AML-193 (cell line): ENCODE measurements around the gene BLMH.

ENCODE experiments used
- DNase-seq, 2 experiments: peaks; one replicate each; lab custom pipeline; 2025; lab: John Stamatoyannopoulos, UW

The BLMH gene, protein sequence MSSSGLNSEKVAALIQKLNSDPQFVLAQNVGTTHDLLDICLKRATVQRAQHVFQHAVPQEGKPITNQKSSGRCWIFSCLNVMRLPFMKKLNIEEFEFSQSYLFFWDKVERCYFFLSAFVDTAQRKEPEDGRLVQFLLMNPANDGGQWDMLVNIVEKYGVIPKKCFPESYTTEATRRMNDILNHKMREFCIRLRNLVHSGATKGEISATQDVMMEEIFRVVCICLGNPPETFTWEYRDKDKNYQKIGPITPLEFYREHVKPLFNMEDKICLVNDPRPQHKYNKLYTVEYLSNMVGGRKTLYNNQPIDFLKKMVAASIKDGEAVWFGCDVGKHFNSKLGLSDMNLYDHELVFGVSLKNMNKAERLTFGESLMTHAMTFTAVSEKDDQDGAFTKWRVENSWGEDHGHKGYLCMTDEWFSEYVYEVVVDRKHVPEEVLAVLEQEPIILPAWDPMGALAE

DNA sequence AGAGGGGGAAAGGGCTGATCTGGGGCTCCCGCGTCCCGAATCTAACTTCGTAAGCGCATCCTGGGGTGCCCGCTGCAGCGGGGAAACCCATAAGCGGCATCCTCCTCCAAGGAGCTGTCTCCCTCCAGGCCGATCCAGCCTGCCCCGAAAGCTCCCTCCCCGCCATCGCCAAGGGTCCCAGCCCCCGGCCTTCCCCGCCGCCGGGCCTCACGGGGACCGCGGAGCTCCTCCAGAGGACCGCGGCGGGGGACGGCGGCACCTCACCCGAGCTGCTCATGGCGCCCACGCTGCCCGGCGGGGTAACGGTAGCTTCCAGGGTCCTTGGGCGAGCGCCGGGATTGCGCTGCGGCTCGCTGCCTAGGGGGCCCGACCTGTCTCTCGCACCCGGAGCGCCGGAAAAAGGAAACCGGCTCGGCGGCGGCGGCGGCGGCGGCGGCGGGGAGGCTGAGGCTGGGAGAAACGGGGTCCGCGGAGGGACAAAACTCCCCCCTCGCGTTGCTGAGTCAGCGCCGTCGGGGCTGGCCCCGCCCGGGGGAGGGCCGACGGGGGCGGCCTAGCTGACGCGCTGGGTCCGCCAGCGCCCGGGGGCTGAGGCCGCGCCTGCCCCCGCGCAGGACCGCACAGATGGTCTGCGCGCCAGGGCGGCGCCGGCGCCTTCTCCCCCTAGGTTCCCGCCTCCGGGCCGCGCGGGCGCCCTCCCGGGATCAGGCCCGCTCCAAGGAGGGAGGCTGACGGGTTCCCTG lies at the start of gene BLMH:
Gene BLMH, minus strand, starts transcription at position 402 of the 743 bp plus-strand sequence. Its CDS starts 125 bp downstream, at position 277.
- peak; percentile 17 to 40 for DNase-seq

DNA sequence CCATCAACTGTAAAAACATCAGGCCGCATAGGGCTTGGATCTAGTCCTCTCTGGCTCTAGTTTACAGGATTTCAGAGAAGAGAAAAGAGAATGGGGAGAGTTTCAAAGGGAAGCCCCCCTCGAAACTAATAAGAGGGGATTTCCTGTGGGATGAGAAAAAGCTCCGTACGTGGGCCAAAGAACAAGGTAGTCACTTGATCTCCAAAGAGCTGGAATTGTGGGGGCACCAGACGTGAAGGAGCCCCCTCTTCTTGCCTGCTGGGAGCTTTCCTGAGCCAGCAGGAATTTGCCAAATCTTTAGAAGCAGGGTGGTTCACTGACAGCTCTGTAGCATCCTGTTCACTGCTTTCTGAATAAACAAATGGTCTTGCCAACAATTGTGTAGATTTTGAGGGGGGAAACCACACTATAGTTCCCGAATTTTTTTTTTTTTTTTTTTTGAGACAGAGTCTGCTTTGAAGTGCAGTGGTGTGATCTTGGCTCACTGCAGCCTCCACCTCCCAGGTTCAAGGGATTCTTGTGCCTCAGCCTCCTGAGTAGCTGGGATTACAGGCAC lies 49.1 kb upstream of the BLMH start:
- no peak for DNase-seq

DNA sequence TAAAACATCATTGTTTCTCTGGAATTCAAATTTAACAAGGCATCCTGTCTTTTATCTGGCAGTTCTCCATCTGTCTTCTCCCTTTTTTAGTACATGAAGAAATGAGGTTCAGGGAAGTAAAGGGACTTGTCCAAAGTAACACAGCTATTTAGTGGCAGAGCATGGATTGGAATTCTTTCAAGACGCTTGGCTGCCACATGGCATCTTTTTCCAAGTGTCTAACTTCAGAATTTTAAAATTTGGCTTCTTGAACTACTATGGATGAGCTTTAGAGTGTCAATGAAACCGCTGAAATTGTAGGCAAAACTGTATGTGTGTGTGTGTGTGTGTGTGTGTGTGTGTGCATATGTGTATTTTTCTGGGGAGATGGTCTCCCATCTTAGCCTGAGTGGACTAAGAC lies 47.3 kb upstream of the BLMH start:
- no peak for DNase-seq

DNA sequence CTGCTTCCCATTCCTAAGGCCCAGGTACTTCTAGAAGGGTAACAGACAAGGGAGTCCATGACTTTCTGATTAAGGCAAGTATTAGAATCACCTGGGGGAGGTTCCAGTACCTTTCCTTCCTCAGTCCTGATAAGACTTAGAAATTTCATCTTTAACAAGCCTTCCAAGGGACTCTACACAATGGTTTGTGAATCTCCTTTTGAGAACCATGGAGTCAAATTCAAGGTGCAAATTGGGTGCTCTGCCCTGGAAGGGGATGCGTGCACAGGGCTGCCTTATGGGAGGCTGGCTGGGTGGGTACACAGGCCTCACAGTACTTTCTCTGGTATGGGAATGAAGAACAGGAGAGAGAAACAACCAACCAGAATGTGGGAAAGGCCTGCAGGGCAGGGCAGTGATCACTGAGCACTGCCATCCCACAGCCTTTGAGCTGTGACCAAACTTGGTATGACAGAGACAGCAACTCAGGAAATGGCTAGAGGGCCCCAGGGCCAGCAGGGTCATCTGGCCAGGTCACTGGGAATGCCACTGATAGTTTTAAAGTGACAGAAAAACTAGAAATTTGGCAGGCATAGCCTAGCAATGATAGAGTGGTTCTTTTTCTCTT lies 45.8 kb upstream of the BLMH start:
- peak; percentile 20 to 31 for DNase-seq

DNA sequence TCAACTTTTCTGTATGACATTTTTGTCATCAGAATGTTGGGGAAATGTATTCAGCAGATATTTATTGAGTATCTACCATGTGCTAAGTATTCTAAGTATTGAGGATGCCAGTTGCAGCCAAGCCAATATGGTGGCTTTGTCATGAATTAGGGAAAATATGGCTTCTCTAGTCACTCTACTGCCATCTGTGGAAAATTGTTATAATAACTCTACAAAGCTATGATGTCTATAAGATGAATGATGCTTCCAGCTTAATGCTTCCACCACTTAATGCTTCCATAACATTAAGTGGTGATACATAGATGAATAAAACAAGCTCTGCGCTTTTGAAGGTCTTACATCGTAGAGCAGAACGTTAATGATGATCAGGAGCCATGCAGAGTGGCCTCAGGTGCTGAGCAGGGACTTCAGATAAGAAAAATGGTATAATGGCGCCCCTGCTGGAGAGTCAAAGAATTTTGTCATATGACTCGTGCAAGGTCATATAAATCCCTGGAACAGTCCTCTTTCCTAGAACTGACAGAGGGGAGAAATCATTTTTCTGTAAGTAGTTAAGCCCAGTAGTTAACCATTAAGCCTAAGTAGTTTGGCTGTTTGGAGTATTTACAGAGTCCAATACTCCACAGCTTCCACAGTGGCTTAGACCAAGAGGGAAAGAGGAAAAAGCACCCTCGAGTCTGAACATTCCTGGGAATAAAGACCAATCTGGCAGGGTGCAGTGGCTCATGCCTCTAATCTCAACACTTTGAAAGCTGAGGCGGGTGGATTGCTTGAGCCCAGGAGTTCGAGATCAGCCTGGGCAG lies 44.8 kb upstream of the BLMH start:
- peak; percentile 91 to 95 for DNase-seq

DNA sequence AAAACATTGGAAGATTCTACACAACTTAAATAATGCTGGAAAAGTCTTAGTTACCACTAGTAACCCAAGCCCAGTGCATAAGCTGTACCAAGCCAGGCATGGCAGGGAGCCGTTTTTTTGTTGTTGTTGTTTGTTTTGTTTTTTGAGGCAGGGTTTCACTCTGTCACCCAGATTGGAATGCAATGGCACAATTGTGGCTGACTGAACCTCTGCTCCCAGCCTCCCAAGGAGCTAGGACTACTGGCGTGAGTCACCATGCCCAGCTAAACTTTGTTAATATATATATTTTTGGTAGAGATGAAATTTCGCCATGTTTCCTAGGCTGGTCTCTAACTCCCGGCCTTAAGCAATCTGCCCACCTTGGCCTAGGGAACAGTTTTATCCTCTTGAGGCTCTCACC lies 42.7 kb upstream of the BLMH start:
- no peak for DNase-seq

DNA sequence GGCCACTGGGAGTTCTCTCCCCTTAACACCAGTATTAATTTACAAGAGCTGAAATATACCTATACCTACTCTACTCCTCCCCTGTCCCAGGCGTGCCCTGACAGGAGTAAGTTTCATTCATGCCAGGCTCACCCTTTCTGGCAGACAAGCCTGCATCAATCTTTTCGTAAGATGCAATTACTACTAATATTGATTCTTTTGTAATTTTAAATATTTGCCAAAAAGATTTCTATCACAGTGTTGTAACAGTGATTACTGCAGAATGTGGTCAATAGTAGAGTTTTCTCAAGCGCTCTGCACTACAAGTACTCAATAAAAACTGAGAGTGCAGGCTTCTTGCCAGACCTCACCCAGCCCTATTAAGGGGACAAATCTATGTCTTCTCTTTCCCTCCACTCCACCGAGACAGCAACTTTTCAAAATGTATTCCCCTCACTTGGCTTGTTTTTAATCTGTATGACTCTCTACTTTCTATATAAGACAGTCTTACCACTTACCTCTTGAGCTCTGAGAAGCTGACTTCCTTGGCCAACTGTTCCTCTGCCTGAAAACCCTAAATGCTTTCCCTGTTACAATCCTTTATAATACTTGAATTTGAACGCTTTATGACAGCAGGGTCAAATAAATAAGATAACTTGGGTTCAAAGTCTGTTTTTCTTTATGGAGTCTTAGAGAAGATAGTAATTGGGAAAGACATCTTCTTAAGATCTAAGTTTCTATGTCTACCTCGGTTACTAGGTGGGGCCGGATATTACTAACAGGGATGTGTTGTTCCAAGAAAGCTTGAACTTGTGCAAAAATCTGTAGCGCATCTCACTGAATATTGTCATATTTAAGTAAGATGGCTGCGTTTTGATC lies 42.0 kb upstream of the BLMH start, which contains the start of gene TMIGD1:
Gene TMIGD1, minus strand, starts transcription at position 555 of the 858 bp plus-strand sequence. CDS start 1,924 bp downstream, outside the sequence.
- no peak for DNase-seq

DNA sequence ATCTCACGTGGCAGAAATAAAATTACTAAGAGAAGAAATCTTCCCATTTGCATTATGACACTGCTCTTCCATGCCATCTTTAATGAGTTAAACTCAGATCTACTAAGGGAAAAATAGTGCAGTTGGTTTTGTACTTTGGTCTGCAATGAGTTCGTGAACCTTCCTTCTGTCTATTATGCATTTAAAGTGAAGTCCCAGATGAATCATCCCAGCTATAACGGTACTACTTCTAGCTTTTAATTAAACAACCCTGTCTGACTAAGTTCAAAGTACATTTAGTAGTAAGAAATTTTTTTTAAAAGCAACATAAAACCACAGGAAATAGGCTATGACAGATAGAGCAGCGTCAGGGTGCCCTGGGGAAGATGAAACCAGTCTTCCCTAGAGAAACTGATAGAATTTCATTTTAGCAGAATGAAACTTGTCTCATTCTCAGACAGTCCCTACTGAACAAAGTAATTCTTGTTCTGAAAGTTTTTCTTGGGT lies 40.4 kb upstream of the BLMH start:
- DNase-seq: peak; percentile 16 to 40

DNA sequence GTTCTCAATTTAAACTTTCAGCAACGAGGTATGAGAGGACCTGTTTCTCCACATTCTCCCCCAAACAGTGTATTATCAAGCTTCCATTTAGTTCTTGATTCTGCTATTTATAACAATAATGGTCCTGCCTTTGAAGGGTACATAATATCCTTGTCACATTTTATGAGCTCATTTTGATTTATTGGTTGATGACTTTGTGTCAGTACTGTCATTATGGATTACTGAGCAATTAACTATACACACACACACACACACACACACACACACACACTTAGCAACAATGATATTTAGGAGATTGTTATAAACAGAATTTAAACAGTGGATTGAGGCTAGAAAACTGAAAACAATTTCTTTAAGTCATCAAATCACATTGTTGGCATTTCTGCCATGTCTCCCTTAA lies 35.1 kb upstream of the BLMH start:
- no peak for DNase-seq

DNA sequence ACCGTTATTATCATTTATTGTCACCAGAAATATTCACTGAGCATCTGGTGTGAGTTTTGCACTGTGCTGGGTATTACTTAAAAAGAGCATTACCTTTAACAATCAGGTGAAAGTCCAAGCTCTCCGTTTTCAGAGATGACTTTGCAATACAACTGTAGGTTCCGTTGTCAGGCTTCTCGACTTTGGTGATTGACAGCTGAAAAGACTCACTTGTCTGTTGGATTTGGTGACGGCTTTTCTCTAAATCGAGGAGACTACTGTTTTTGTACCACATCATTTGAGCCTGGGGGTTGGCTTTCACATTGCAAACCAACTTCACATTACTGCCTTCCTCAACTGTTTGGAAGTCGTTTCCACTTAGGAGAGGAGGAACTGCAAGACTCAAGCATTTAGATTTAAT lies 33.0 kb upstream of the BLMH start:
- no peak for DNase-seq

DNA sequence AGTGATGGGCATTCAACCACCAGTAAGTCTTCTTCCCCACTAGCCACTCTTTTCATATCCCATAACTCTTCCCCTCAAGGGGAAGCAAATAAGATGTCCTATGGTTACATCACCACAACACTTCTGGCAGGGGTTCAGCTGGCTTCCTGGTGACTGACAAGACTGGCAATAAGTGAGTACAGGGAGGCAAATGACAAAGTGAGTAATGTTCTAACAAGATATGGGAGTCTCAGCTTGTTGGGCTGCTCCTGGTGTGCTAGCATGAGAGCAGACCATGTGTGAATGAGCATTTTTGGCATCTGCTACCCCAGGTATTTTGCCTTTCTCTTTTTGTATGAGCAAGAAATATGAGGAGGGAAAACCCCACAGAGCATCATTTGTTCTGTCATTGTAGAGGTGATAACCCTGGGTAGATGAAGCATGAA lies 32.2 kb upstream of the BLMH start:
- DNase-seq: peak; percentile 86 to 92

DNA sequence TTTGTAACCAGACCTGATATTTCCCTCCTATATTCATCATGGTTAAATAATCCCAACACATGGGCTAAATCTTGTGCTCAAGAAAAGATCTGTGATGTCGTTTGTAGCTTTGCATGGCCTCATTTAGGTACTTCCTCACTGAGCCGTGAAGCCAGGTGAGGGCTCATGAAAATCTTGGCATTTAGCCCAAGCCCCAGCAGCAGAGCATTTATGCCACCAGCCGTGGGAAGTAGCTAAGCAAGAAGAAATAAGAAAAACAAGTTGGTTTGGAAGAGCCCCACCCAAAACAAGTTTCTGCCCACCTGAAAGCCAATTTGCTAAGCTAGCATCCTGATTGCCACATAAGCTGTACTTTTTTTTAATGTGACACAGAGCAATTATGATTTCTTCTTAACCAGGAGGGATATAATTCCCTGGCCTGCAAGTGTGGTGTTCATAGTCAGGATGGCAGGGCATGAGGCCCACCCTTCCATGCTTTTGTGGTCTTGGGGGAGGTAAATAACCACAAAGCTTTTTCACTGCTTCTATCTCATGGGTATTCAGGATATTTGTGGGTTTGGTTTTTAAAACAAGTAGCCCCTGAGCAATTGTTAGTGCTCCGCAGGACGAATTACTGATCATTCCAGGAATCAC lies 31.6 kb upstream of the BLMH start:
- peak; percentile 40 to 57 for DNase-seq

DNA sequence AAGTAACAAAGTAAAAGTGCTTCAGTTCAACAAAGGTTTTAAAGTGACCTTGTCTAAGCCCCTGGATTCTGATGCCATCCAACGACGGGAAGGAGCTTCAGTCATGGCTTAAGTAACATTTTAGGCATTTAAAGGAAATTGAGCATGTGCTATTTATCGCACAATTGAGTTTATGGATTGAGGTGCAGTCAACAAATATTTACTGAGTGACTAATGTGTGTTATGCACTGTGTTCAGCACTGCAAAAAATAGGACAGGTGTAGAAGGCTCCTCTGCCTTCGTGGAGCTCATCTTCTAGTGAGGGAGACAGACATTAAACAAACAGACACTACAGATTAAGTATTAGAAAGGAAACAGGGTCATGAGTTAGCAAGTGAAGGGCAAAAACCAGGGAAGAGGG lies 29.6 kb upstream of the BLMH start:
- DNase-seq: no peak

DNA sequence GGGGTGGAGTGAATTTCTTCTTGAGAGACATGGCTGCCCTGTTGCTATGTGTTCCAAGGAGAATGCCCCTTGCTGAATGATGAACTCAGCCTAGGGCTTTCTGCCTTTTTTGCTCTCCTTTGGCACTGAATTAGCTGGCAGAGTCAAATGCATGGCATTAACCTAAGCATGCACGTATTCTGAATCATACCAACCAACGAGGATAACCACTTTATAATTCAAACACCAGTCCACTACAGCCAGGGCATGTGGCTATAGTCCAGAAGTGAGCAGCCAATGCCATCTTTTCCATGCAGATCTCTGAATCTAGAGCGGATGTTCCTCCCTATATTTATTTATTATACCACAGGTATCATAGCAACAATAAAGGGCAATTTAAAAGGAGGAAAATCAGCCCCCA lies 26.4 kb upstream of the BLMH start:
- no peak for DNase-seq

DNA sequence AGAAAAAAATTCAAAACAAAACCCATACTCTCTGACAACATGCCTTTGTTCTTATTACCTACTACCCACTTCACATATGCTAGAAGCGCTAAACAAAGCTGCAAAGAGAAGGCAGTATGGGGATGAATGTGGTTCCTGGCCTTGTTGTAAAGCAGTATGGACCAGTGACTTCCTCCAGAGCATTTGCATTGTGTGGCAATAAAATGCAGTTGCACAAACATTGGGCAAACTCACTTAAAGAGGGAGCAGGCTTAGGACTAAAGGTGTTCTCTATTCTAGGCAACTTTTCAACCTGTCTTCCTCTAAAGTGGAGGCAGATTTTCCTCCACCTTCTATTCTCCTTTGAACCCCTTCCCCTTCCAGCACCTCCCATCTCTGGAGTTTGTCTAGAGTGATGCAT lies 25.0 kb upstream of the BLMH start:
- peak; percentile 73 to 82 for DNase-seq

DNA sequence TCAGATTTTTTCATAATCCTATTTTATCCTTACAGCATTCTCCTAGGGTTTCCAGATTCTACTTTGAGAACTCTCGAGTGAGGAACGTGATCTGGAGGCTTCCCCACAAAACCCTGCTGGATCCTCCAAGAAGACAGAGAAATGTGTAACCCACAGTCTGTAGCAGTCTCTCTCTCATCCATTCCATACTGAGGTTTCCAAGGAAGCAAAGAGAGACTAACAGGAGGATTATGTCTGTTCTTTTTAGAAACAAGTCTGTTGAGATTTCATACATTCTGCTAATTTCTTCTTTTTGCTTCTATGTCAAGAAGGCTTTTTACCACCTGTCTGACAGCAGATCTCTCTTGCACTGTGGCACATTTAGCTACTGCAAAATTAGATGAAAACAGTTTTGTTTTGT lies 23.4 kb upstream of the BLMH start:
- no peak for DNase-seq

DNA sequence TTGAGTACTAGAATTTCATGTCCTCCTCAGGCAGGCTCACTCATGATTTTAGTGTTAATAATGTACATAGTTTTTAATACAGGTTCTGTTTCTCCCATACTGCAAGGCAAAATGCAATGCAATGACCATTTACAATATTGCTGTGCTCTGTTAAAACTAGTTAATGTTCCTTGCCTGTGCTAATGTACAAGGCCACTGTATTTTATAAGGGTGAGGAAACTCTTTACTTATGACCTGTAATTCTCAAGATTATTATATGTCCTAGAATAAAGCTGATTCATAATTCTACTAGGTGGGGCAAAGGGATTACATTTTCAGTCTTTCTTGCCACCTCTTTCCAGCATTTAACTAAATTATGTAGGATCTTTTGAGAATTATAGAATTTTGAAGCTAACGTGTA lies 22.7 kb upstream of the BLMH start:
- no peak for DNase-seq

DNA sequence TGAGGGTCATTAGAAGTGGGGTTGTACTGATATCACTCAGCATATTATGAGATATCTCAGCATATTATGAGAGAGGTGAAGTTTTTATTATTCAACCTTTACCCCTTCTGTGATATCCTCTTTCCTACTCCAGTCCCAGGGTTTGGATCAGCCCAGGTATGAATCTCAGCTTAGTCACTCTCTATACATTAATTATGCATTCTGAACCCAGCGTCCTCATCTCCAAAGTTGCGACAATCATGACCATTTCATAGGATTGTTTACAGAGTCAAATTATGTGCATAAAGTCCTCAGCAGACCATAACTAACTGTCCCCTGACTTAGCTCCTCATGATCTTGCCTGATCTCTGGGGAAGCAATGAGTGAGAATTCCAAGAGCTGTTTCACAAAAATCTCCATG lies 20.5 kb upstream of the BLMH start:
- no peak for DNase-seq

DNA sequence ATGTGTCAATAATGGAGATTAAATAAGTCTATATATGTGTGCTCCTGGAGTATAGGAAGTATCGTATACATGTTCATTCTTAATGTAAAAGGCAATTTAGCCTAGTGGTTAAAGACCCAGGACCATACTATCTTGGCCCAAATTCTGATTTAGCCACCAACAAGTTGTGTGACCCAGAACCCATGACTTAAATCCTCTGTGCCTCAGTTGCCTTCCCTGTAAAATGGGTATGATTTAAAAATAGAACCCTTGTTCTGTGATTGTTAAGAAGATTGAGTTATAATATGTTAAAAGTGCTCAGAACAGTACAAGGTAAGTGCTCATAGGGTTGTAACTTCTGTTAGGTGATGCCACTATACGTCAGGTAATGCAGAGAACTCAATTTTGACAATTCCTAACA lies 18.8 kb upstream of the BLMH start:
- no peak for DNase-seq

DNA sequence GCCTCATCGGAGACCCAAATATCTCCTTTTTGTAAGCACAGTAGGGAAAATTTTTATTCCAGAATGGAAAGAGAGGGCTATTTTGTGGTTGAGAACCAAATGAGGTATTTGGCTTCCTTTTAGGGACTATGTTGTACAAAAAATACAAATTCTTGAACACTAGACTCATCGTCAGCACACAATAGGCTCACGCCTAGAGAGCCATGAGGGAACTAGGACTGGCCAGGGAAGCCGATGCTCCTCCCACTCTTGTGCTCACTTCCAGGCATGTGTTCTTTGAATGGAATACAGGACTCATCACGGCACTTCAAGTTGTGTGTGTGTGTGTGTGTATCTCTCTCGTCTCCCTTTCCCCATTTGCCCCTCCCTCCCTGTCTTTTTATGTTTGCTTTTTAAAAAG lies 17.8 kb upstream of the BLMH start:
- DNase-seq: no peak
